DND-41 (cell line): Measurements from ENCODE around the gene LCOR.

Experiments used
- ATAC-seq: fragments of 200-7000 bp; cut with Tn5 transposase; 3 replicates; pipeline ENCODE4 v1.9.1; 2021; ENCODE audit warnings: low read depth; ENCODE audit not compliant: insufficient read depth
- DNase-seq: peaks from one replicate; pipeline ENCODE4 v3.0.0-alpha.2; 2020
- H2AFZ ChIP-seq: 2 replicates; pipeline ENCODE4 v1.6.0; 2012; ENCODE audit warnings: low read depth, low read length
- H3K27ac ChIP-seq: 2 replicates; pipeline ENCODE4 v1.5.1; 2012; ENCODE audit warnings: low read length, inconsistent platforms
- H3K27me3 ChIP-seq: fragments of 200-600 bp; sonication (generic); 2 replicates; pipeline ENCODE4 v1.6.0; 2012; ENCODE audit warnings: low read length, mild to moderate bottlenecking, inconsistent platforms; ENCODE audit not compliant: insufficient read depth, poor library complexity
- H3K36me3 ChIP-seq: 2 replicates; pipeline ENCODE4 v1.5.1; 2012; ENCODE audit warnings: low read length, inconsistent platforms; ENCODE audit not compliant: insufficient read depth
- H3K4me1 ChIP-seq: 2 replicates; pipeline ENCODE4 v1.5.1; 2012; ENCODE audit warnings: mild to moderate bottlenecking, low read length; ENCODE audit not compliant: insufficient read depth
- H3K4me2 ChIP-seq: 2 replicates; pipeline ENCODE4 v1.6.0; 2012; ENCODE audit warnings: mild to moderate bottlenecking, moderate library complexity, low read length, inconsistent platforms; ENCODE audit not compliant: insufficient read depth
- H3K4me3 ChIP-seq, 2 experiments: fragments of 200-600 bp in 1 of 2; shearing (Covaris generic) in 1 of 2; 2 replicates each; pipeline ENCODE4 v1.5.1; 2012 to 2016; ENCODE audit warnings: inconsistent platforms in 2 of 2, low read length in 2 of 2, mild to moderate bottlenecking in 2 of 2, low read depth in 1 of 2, moderate library complexity in 1 of 2
- H3K79me2 ChIP-seq: 2 replicates; pipeline ENCODE4 v1.6.0; 2012; ENCODE audit warnings: low read length, inconsistent platforms; ENCODE audit not compliant: insufficient read depth
- H3K9ac ChIP-seq: 2 replicates; pipeline ENCODE4 v1.6.0; 2012; ENCODE audit warnings: low read depth, mild to moderate bottlenecking, inconsistent platforms, low read length, moderate library complexity
- H3K9me3 ChIP-seq: 2 replicates; pipeline ENCODE4 v1.5.1; 2012; ENCODE audit warnings: low read length, moderate library complexity, mild to moderate bottlenecking, inconsistent platforms; ENCODE audit not compliant: insufficient read depth, severe bottlenecking
- H4K20me1 ChIP-seq: 2 replicates; pipeline ENCODE4 v1.6.0; 2012; ENCODE audit warnings: low read length; ENCODE audit not compliant: insufficient read depth
- CTCF ChIP-seq: IDR thresholded peaks from 2 replicates; pipeline ENCODE4 v1.5.1; 2012; ENCODE audit warnings: borderline replicate concordance, low read length, moderate library complexity, mild to moderate bottlenecking; ENCODE audit not compliant: poor library complexity, severe bottlenecking; ENCODE audit errors: extremely low read depth
- EZH2 ChIP-seq: IDR thresholded peaks from 3 replicates; pipeline ENCODE4 v1.6.1; 2012; ENCODE audit warnings: borderline replicate concordance, low read depth, mild to moderate bottlenecking, moderate library complexity, low read length, inconsistent platforms; ENCODE audit not compliant: severe bottlenecking

The LCOR gene

GRCh38 chr10:97034301-97034700, 202.2 kb downstream of the LCOR start:
- no peaks in the 10 kb centered on the region for H3K9me3 ChIP-seq
- no peak overlapping the region for H3K4me3 ChIP-seq
- peaks cover 3% of the 10 kb centered on the region for H3K27me3 ChIP-seq
- H2AFZ ChIP-seq: no peak overlapping the region
- H3K9ac ChIP-seq: no peak overlapping the region
- no peak overlapping the region for H3K4me2 ChIP-seq
- no peak for ATAC-seq
- no peak for TF ChIP-seq EZH2
- TF ChIP-seq CTCF: no peak
- no peak for DNase-seq
- H3K36me3 ChIP-seq: no peaks in the 10 kb centered on the region
- H3K79me2 ChIP-seq: no peaks in the 10 kb centered on the region
- H4K20me1 ChIP-seq: no peaks in the 10 kb centered on the region
- no peaks in the 10 kb centered on the region for H3K4me1 ChIP-seq
- H3K27ac ChIP-seq: no peak overlapping the region

- no peak for ATAC-seq
- Histone ChIP-seq H3K27ac (no peak overlapping the region), H3K4me3 (no peak overlapping the region), H3K79me2 (no peaks in the 10 kb centered on the region), H3K9me3 (no peaks in the 10 kb centered on the region), H3K9ac (no peak overlapping the region), H2AFZ (no peak overlapping the region), H3K4me1 (no peaks in the 10 kb centered on the region), H3K27me3 (peaks cover 3% of the 10 kb centered on the region), H4K20me1 (no peaks in the 10 kb centered on the region), H3K36me3 (no peaks in the 10 kb centered on the region), H3K4me2 (no peak overlapping the region)
- no peak for DNase-seq
- TF ChIP-seq CTCF: no peak
- TF ChIP-seq EZH2: no peak
Observed at GRCh38 chr10:97034958-97035769, 203.1 kb downstream of the LCOR start.

- H3K9me3 ChIP-seq: no peaks in the 10 kb centered on the region
- H3K9ac ChIP-seq: no peak overlapping the region
- H3K36me3 ChIP-seq: no peaks in the 10 kb centered on the region
- TF ChIP-seq CTCF (peak; percentile 91), EZH2 (no peak)
- peak overlapping the region; percentile 12; the same call in 1 of the 2 replicates for H2AFZ ChIP-seq
- no peak overlapping the region for H3K27ac ChIP-seq
- no peak overlapping the region for H3K4me2 ChIP-seq
- DNase-seq (peak; percentile 70), ATAC-seq (peak; percentile 94)
- no peaks in the 10 kb centered on the region for H4K20me1 ChIP-seq
- H3K27me3 ChIP-seq: peaks cover 1% of the 10 kb centered on the region
- H3K79me2 ChIP-seq: no peaks in the 10 kb centered on the region
- H3K4me1 ChIP-seq: no peaks in the 10 kb centered on the region
- H3K4me3 ChIP-seq: no peak overlapping the region
Observed at GRCh38 chr10:97037365-97038361, 205.6 kb downstream of the LCOR start.
